ENCODE results near the gene NAGLU.
"Not testable (repeated sequence)": the region's sequence is repeated elsewhere in the genome, so short reads cannot be mapped to it uniquely, and the experiment has no call there.

The NAGLU gene

DNA sequence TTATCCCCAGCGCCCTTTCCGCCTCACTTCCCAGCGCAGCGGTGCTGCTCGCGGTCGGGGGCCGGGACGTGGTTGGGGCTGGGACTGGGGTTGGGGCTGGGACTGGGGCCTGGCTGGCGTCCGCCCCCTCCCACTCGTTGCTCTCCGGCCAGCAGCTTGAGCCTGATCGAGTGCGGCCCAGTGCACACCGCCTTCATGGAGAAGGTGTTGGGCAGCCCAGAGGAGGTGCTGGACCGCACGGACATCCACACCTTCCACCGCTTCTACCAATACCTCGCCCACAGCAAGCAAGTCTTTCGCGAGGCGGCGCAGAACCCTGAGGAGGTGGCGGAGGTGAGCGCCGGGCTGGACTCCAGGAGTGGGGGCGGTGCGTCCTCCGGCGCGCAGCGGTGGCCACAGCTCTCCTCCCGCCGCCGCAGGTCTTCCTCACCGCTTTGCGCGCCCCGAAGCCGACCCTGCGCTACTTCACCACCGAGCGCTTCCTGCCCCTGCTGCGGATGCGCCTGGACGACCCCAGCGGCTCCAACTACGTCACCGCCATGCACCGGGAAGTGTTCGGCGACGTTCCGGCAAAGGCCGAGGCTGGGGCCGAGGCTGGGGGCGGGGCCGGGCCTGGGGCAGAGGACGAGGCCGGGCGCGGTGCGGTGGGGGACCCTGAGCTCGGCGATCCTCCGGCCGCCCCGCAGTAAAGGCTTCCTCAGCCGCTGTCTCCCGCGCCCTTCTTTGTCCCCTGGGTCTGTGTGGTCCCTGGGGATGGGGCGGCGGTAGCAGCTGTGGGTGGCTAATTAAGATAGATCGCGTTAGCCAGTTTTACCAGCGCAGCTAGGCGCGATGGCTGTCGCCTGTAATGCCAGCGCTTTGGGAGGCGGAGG lies 18.4 kb downstream of the NAGLU start:
- H2AK5ac ChIP-seq (ENCODE audit: low read length): peak overlapping the region; percentile 84
- peaks cover 0 to 2% of the 10 kb centered on the region in 2 experiments for H3K36me3 ChIP-seq (ENCODE audit: control insufficient read depth in 1 of 2, insufficient read depth in 2 of 2, low read length in 2 of 2)
- H4K8ac ChIP-seq (ENCODE audit: low read depth, low read length): peak overlapping the region; percentile 96
- no peak overlapping the region for H3K23ac ChIP-seq (ENCODE audit: low read length)
- H3K4me1 ChIP-seq (ENCODE audit: control insufficient read depth in 1 of 2, insufficient read depth in 2 of 2, low read length in 2 of 2): peaks cover 16 to 18% of the 10 kb centered on the region in 2 experiments
- peak overlapping the region; percentile 97 for H3K18ac ChIP-seq (ENCODE audit: low read length)
- peaks cover 22% of the 10 kb centered on the region for H3K79me1 ChIP-seq (ENCODE audit: low read length)
- peaks cover 16% of the 10 kb centered on the region for H3K79me2 ChIP-seq (ENCODE audit: control insufficient read depth, insufficient read depth, low read length, poor library complexity)
- peak overlapping the region; percentile 77 for H3K4me2 ChIP-seq (ENCODE audit: low read length)
- peak overlapping the region; percentile 76 for H3K27ac ChIP-seq (ENCODE audit: low read depth, low read length)
- no CpG with 5 or more reads among the region's 82 CpGs for WGBS (ENCODE audit: extremely low coverage, insufficient coverage, insufficient read length)
- peak overlapping the region; percentile 92 for H3K4me3 ChIP-seq (ENCODE audit: low read depth, low read length)
- peak overlapping the region; percentile 12 for H2BK12ac ChIP-seq (ENCODE audit: low read length)
- peak overlapping the region; percentile 95 for H3K14ac ChIP-seq (ENCODE audit: low read length)
- H3K4ac ChIP-seq (ENCODE audit: low read depth, low read length): peak overlapping the region; percentile 93
- peak overlapping the region; percentile 95 for H3K9ac ChIP-seq (ENCODE audit: low read length)
- H2BK5ac ChIP-seq (ENCODE audit: low read depth, low read length, poor library complexity): peak overlapping the region; percentile 87
- peak overlapping the region; percentile 87 for H2AFZ ChIP-seq (ENCODE audit: insufficient read depth, low read length, poor library complexity)
- H4K12ac ChIP-seq (ENCODE audit: low read depth, low read length): peak overlapping the region; percentile 90
- H3K9me3 ChIP-seq (ENCODE audit: insufficient read depth, low read depth, low read length): no peaks in the 10 kb centered on the region
- H3K27me3 ChIP-seq (ENCODE audit: insufficient read depth, low read length): no peaks in the 10 kb centered on the region
- peak overlapping the region; percentile 92 for H4K91ac ChIP-seq (ENCODE audit: low read depth, low read length)
- peak overlapping the region; percentile 82 for H2BK120ac ChIP-seq (ENCODE audit: insufficient read depth, low read length, poor library complexity)
- DNase-seq: peak; percentile 40 to 70

- Histone ChIP-seq H4K8ac (ENCODE audit: low read depth, low read length) (peak overlapping the region; percentile 90), H2BK120ac (ENCODE audit: insufficient read depth, low read length, poor library complexity) (peak overlapping the region; percentile 70), H2AFZ (ENCODE audit: insufficient read depth, low read length, poor library complexity) (peak overlapping the region; percentile 69), H3K27me3 (ENCODE audit: insufficient read depth, low read length) (no peaks in the 10 kb centered on the region), H3K4ac (ENCODE audit: low read depth, low read length) (peak overlapping the region; percentile 93), H3K9me3 (ENCODE audit: insufficient read depth, low read depth, low read length) (no peaks in the 10 kb centered on the region), H3K79me2 (ENCODE audit: control insufficient read depth, insufficient read depth, low read length, poor library complexity) (peaks cover 16% of the 10 kb centered on the region), H3K27ac (ENCODE audit: low read depth, low read length) (peak overlapping the region; percentile 76), H3K14ac (ENCODE audit: low read length) (peak overlapping the region; percentile 78), H3K36me3 (ENCODE audit: control insufficient read depth in 1 of 2, insufficient read depth in 2 of 2, low read length in 2 of 2) (peaks cover 0 to 2% of the 10 kb centered on the region in 2 experiments), H2BK5ac (ENCODE audit: low read depth, low read length, poor library complexity) (peak overlapping the region; percentile 52), H2BK12ac (ENCODE audit: low read length) (no peak overlapping the region), H3K4me2 (ENCODE audit: low read length) (peak overlapping the region; percentile 77), H3K18ac (ENCODE audit: low read length) (peak overlapping the region; percentile 87), H3K4me1 (ENCODE audit: control insufficient read depth in 1 of 2, insufficient read depth in 2 of 2, low read length in 2 of 2) (peaks cover 16 to 18% of the 10 kb centered on the region in 2 experiments), H3K4me3 (ENCODE audit: low read depth, low read length) (peak overlapping the region; percentile 92), H3K79me1 (ENCODE audit: low read length) (peaks cover 22% of the 10 kb centered on the region), H4K91ac (ENCODE audit: low read depth, low read length) (peak overlapping the region; percentile 92), H2AK5ac (ENCODE audit: low read length) (peak overlapping the region; percentile 69), H4K12ac (ENCODE audit: low read depth, low read length) (peak overlapping the region; percentile 90), H3K23ac (ENCODE audit: low read length) (no peak overlapping the region), H3K9ac (ENCODE audit: low read length) (peak overlapping the region; percentile 95)
- no peak for DNase-seq
- WGBS (ENCODE audit: extremely low coverage, insufficient coverage, insufficient read length): no CpG with 5 or more reads among the region's 4 CpGs
These were observed 19.1 kb downstream of the NAGLU start for GRCh38 chr17:42555122-42555622.

- not testable (repeated sequence) for H3K9ac ChIP-seq (ENCODE audit: low read length); H2AFZ ChIP-seq (ENCODE audit: insufficient read depth, low read length, poor library complexity); H2BK12ac ChIP-seq (ENCODE audit: low read length); H2AK5ac ChIP-seq (ENCODE audit: low read length); H3K18ac ChIP-seq (ENCODE audit: low read length); H3K36me3 ChIP-seq (ENCODE audit: control insufficient read depth in 1 of 2, insufficient read depth in 2 of 2, low read length in 2 of 2); H4K91ac ChIP-seq (ENCODE audit: low read depth, low read length); H4K8ac ChIP-seq (ENCODE audit: low read depth, low read length); H3K4me2 ChIP-seq (ENCODE audit: low read length); H3K23ac ChIP-seq (ENCODE audit: low read length); H3K4me3 ChIP-seq (ENCODE audit: low read depth, low read length); DNase-seq; H4K12ac ChIP-seq (ENCODE audit: low read depth, low read length); H3K9me3 ChIP-seq (ENCODE audit: insufficient read depth, low read depth, low read length); H3K14ac ChIP-seq (ENCODE audit: low read length); H3K27ac ChIP-seq (ENCODE audit: low read depth, low read length); H3K27me3 ChIP-seq (ENCODE audit: insufficient read depth, low read length); H3K4ac ChIP-seq (ENCODE audit: low read depth, low read length); H2BK5ac ChIP-seq (ENCODE audit: low read depth, low read length, poor library complexity); H2BK120ac ChIP-seq (ENCODE audit: insufficient read depth, low read length, poor library complexity)
- H3K79me1 ChIP-seq (ENCODE audit: low read length): peaks cover 22% of the 10 kb centered on the region
- H3K79me2 ChIP-seq (ENCODE audit: control insufficient read depth, insufficient read depth, low read length, poor library complexity): peaks cover 16% of the 10 kb centered on the region
- peaks cover 14 to 16% of the 10 kb centered on the region in 2 experiments for H3K4me1 ChIP-seq (ENCODE audit: control insufficient read depth in 1 of 2, insufficient read depth in 2 of 2, low read length in 2 of 2)
- no CpG with 5 or more reads among the region's 5 CpGs for WGBS (ENCODE audit: extremely low coverage, insufficient coverage, insufficient read length)
These were observed 20.0 kb downstream of the NAGLU start for GRCh38 chr17:42555961-42556617.

DNA sequence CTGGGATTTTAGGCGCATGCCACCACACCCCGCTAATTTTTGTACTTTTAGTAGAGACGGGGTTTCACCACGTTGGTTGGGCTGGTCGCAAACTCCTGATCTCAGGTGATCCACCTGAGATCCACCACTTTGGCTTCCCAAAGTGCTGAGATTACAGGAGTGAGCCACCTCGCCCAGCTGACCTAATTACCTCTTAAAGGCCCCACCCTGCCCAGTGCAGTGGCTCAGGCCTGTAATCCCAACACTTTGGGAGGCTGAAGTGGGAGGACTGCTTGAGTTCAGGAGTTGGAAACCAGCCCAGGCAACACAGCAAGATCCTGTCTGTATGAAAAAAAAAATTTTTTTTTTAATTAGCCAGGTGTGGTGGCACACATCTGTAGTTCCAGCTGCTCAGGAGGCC lies 23.0 kb downstream of the NAGLU start:
- Histone ChIP-seq H3K4ac (ENCODE audit: low read depth, low read length) (no peak overlapping the region), H3K4me1 (ENCODE audit: control insufficient read depth in 1 of 2, insufficient read depth in 2 of 2, low read length in 2 of 2) (peaks cover 12 to 13% of the 10 kb centered on the region in 2 experiments), H3K4me2 (ENCODE audit: low read length) (no peak overlapping the region), H3K27ac (ENCODE audit: low read depth, low read length) (no peak overlapping the region), H2BK5ac (ENCODE audit: low read depth, low read length, poor library complexity) (no peak overlapping the region), H3K23ac (ENCODE audit: low read length) (no peak overlapping the region), H3K79me2 (ENCODE audit: control insufficient read depth, insufficient read depth, low read length, poor library complexity) (peaks cover 11% of the 10 kb centered on the region), H3K9me3 (ENCODE audit: insufficient read depth, low read depth, low read length) (no peaks in the 10 kb centered on the region), H3K79me1 (ENCODE audit: low read length) (peaks cover 15% of the 10 kb centered on the region), H3K9ac (ENCODE audit: low read length) (no peak overlapping the region), H3K27me3 (ENCODE audit: insufficient read depth, low read length) (no peaks in the 10 kb centered on the region), H3K14ac (ENCODE audit: low read length) (no peak overlapping the region), H4K91ac (ENCODE audit: low read depth, low read length) (no peak overlapping the region), H3K4me3 (ENCODE audit: low read depth, low read length) (no peak overlapping the region), H2AK5ac (ENCODE audit: low read length) (no peak overlapping the region), H3K18ac (ENCODE audit: low read length) (no peak overlapping the region), H4K8ac (ENCODE audit: low read depth, low read length) (no peak overlapping the region), H4K12ac (ENCODE audit: low read depth, low read length) (no peak overlapping the region), H3K36me3 (ENCODE audit: control insufficient read depth in 1 of 2, insufficient read depth in 2 of 2, low read length in 2 of 2) (peaks cover 3 to 4% of the 10 kb centered on the region in 2 experiments), H2BK120ac (ENCODE audit: insufficient read depth, low read length, poor library complexity) (no peak overlapping the region), H2BK12ac (ENCODE audit: low read length) (no peak overlapping the region), H2AFZ (ENCODE audit: insufficient read depth, low read length, poor library complexity) (no peak overlapping the region)
- DNase-seq: no peak
- no CpG with 5 or more reads among the region's 6 CpGs for WGBS (ENCODE audit: extremely low coverage, insufficient coverage, insufficient read length)

All from trophoblast cell (in vitro differentiated cells and primary cell).